ENCODE measurements around the gene DDX31.

GRCh38 chr9:132716007-132716406 is 46.2 kb upstream of the DDX31 start:
- TF ChIP-seq CTCF (IDR thresholded peaks at IDR 0.05) (no peak), POLR2A (IDR thresholded peaks at IDR 0.05) (no peak)
